ENCODE data around the gene LCE2D. TPM values are rescaled to one million over a fixed set of nuclear protein-coding genes. Genes with fewer than 3 reads are reported as not detected.
"Not testable (repeated sequence)": the region's sequence is repeated elsewhere in the genome, so short reads cannot be mapped to it uniquely, and the experiment has no call there.

The LCE2D gene
- total and polyA plus RNA-seq, 4 donors, result not detected

DNA sequence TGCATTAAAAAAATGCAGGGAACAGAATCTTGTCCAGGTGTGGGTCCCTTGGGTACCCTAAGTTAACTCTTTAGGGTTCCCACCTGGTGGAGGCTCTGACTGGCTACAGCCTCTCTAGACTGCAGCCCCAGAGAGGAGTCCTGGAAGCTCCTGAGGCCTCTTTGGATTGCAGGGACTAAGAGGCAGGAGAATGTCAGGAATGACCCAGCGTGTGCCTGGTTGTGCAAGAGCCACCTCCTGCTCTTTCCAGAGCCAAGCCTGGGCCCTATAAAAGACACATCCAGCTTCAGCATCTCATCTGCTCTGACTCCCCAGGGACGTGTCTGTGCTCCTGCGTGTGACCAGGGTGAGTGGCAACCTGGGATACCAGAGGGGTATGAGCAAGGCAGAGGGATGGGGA, 11.8 kb downstream of the LCE2D start, which contains the start of gene LCE2C:
LCE2C (plus strand) TSS at position 297 of the 400 bp plus-strand sequence. CDS start 737 bp downstream, outside the sequence.
- ATAC-seq (ENCODE audit: low FRiP score); intact Hi-C loops (cut with DNase I): not testable (repeated sequence)

DNA sequence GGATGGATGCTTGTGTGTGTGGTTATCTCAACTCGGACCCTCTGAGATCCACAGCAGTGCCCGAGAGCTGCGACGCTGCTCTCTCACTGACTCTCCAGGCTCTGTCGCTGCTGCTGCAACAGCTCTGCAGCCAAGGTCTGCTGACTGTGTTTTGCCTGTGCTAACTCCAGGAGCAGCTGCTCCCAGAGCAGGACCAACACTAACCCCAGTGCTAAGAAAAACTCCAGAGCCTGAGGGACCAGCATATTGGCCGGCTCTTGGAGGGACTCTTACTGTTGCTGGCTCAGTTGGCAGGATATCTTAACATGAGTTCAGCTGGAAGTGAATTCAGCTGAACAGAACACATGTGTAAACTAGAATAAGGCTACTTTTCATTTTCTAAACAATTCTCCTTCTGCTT, 16.3 kb downstream of the LCE2D start:
- Histone ChIP-seq H3K27me3 (ENCODE audit: control insufficient read depth in 1 of 2, insufficient read depth in 2 of 2, low read length in 1 of 2) (no peaks in the 10 kb centered on the region), H3K9me3 (ENCODE audit: control insufficient read depth, low read length) (peaks cover 6% of the 10 kb centered on the region), H3K4me1 (ENCODE audit: control insufficient read depth in 1 of 2, insufficient read depth in 2 of 2, low read length in 2 of 2) (no peaks in the 10 kb centered on the region), H3K27ac (ENCODE audit: low read depth in 1 of 2, low read length in 2 of 2) (no peak overlapping the region), H3K4me3 (ENCODE audit: low read length in 2 of 2) (no peak overlapping the region), H3K36me3 (ENCODE audit: control insufficient read depth in 1 of 2, insufficient read depth in 2 of 2, low read length in 1 of 2) (no peaks in the 10 kb centered on the region)
- intact Hi-C loops (cut with DNase I), result no loop called here
- DNase-seq (no peak), ATAC-seq (ENCODE audit: low FRiP score) (no peak)
- WGBS, 2 donors, result 64 to 71% methylated on average over 6 of the region's 6 CpGs

More for the DNA sequence above, 11.8 kb downstream of the LCE2D start, which contains the start of gene LCE2C:
- WGBS, 2 donors, result 56 to 65% methylated on average over 2 to 3 of the region's 3 CpGs
- not testable (repeated sequence) for H3K27me3 ChIP-seq (ENCODE audit: control insufficient read depth in 1 of 2, insufficient read depth in 2 of 2, low read length in 1 of 2); H3K4me1 ChIP-seq (ENCODE audit: control insufficient read depth in 1 of 2, insufficient read depth in 2 of 2, low read length in 2 of 2); H3K27ac ChIP-seq (ENCODE audit: low read depth in 1 of 2, low read length in 2 of 2); DNase-seq; H3K36me3 ChIP-seq (ENCODE audit: control insufficient read depth in 1 of 2, insufficient read depth in 2 of 2, low read length in 1 of 2); H3K4me3 ChIP-seq (ENCODE audit: low read length in 2 of 2); H3K9me3 ChIP-seq (ENCODE audit: control insufficient read depth, low read length)

DNA sequence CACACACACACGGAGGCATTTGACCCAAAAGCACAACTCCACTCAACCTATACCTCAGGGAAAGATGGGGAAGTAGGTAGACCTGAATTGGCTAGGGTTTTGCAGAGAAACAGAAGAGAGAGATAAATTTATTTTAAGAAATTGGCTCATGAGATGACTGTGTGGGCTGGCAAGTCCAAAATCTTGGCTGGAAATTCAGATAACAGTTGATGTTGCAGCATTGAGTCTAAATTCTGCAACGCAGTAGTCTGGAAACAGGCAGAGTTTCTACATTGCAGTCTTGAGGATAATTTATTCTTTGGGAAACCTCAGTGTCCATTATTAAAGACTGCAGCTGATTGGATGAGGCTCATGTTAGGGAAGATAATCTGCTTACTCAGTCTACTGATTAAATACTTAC, 18.4 kb downstream of the LCE2D start:
- Histone ChIP-seq H3K27me3 (ENCODE audit: control insufficient read depth in 1 of 2, insufficient read depth in 2 of 2, low read length in 1 of 2) (no peaks in the 10 kb centered on the region), H3K36me3 (ENCODE audit: control insufficient read depth in 1 of 2, insufficient read depth in 2 of 2, low read length in 1 of 2) (no peaks in the 10 kb centered on the region), H3K9me3 (ENCODE audit: control insufficient read depth, low read length) (peaks cover 6% of the 10 kb centered on the region), H3K4me1 (ENCODE audit: control insufficient read depth in 1 of 2, insufficient read depth in 2 of 2, low read length in 2 of 2) (no peaks in the 10 kb centered on the region), H3K4me3 (ENCODE audit: low read length in 2 of 2) (no peak overlapping the region), H3K27ac (ENCODE audit: low read depth in 1 of 2, low read length in 2 of 2) (no peak overlapping the region)
- no peak for ATAC-seq (ENCODE audit: low FRiP score)
- 49 to 50% methylated on average over 2 of the region's 2 CpGs for WGBS, 2 donors
- DNase-seq, result no peak
- intact Hi-C loops (cut with DNase I), result no loop called here

- intact Hi-C loops (cut with DNase I), result no loop called here
- no peak overlapping the region for H3K4me3 ChIP-seq (ENCODE audit: low read length in 2 of 2)
- no peaks in the 10 kb centered on the region for H3K27me3 ChIP-seq (ENCODE audit: control insufficient read depth in 1 of 2, insufficient read depth in 2 of 2, low read length in 1 of 2)
- H3K9me3 ChIP-seq (ENCODE audit: control insufficient read depth, low read length), result peaks cover 3% of the 10 kb centered on the region
- no peak for ATAC-seq (ENCODE audit: low FRiP score)
- H3K4me1 ChIP-seq (ENCODE audit: control insufficient read depth in 1 of 2, insufficient read depth in 2 of 2, low read length in 2 of 2), result no peaks in the 10 kb centered on the region
- H3K27ac ChIP-seq (ENCODE audit: low read depth in 1 of 2, low read length in 2 of 2), result no peak overlapping the region
- no peaks in the 10 kb centered on the region for H3K36me3 ChIP-seq (ENCODE audit: control insufficient read depth in 1 of 2, insufficient read depth in 2 of 2, low read length in 1 of 2)
- DNase-seq, result no peak
Measured at GRCh38 chr1:152683846-152684245, 20.7 kb downstream of the LCE2D start.

DNA sequence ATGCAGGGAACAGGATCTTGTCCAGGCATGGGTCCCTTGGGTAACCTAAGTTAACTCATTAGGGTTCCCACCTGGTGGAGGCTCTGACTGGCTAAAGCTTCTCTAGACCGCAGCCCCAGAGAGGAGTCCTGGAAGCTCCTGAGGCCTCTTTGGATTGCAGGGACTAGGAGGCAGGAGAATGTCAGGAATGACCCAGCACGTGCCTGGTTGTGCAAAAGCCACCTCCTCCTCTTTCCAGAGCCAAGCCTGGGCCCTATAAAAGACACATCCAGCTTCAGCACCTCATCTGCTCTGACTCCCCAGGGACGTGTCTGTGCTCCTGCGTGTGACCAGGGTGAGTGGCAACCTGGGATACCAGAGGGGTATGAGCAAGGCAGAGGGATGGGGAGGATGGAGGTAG, 22.6 kb downstream of the LCE2D start, which contains the start of gene LCE2B:
LCE2B (plus strand) TSS at position 301 of the 400 bp plus-strand sequence. CDS start 721 bp downstream, outside the sequence.
- WGBS, 2 donors, result 64 to 68% methylated on average over 2 to 4 of the region's 4 CpGs
- H3K27me3 ChIP-seq (ENCODE audit: control insufficient read depth in 1 of 2, insufficient read depth in 2 of 2, low read length in 1 of 2); H3K36me3 ChIP-seq (ENCODE audit: control insufficient read depth in 1 of 2, insufficient read depth in 2 of 2, low read length in 1 of 2); ATAC-seq (ENCODE audit: low FRiP score); H3K27ac ChIP-seq (ENCODE audit: low read depth in 1 of 2, low read length in 2 of 2); H3K9me3 ChIP-seq (ENCODE audit: control insufficient read depth, low read length); H3K4me3 ChIP-seq (ENCODE audit: low read length in 2 of 2); DNase-seq; intact Hi-C loops (cut with DNase I); H3K4me1 ChIP-seq (ENCODE audit: control insufficient read depth in 1 of 2, insufficient read depth in 2 of 2, low read length in 2 of 2): not testable (repeated sequence)

- H3K4me3 ChIP-seq (ENCODE audit: low read length in 2 of 2), result no peak within 1 kb of the TSS
- DNase-seq (no peak), ATAC-seq (ENCODE audit: low FRiP score) (no peak)
- no peaks in the 10 kb centered on the region for H3K36me3 ChIP-seq (ENCODE audit: control insufficient read depth in 1 of 2, insufficient read depth in 2 of 2, low read length in 1 of 2)
- peaks cover 0 to 2% of the 10 kb centered on the region in 2 donors for H3K27me3 ChIP-seq (ENCODE audit: control insufficient read depth in 1 of 2, insufficient read depth in 2 of 2, low read length in 1 of 2)
- no peaks in the 10 kb centered on the region for H3K9me3 ChIP-seq (ENCODE audit: control insufficient read depth, low read length)
- intact Hi-C loops (cut with DNase I), result no loop called here
- WGBS, 2 donors, result 39 to 51% methylated on average over 4 of the region's 4 CpGs
- no peaks in the 10 kb centered on the region for H3K4me1 ChIP-seq (ENCODE audit: control insufficient read depth in 1 of 2, insufficient read depth in 2 of 2, low read length in 2 of 2)
- H3K27ac ChIP-seq (ENCODE audit: low read depth in 1 of 2, low read length in 2 of 2), result no peak within 1 kb of the TSS
Measured at GRCh38 chr1:152697701-152698600, 34.8 kb downstream of the LCE2D start, which contains the start of gene LCE2A. Gene LCE2A (plus strand): TSS chr1:152698345. CDS start chr1:152698902, 557 bp downstream.

- Histone ChIP-seq H3K27ac (ENCODE audit: low read depth in 1 of 2, low read length in 2 of 2) (no peak overlapping the region), H3K4me1 (ENCODE audit: control insufficient read depth in 1 of 2, insufficient read depth in 2 of 2, low read length in 2 of 2) (no peaks in the 10 kb centered on the region)
- WGBS, 2 donors, result 58 to 67% methylated on average over 4 of the region's 4 CpGs
Measured at GRCh38 chr1:152699746-152700145, 36.6 kb downstream of the LCE2D start.

GRCh38 chr1:152707860-152708259, 44.7 kb downstream of the LCE2D start, which contains the start of gene LCE4A:
Gene LCE4A (plus strand): TSS chr1:152708160. CDS start chr1:152709076, 916 bp downstream.
- no peak within 1 kb of the TSS for H3K4me3 ChIP-seq (ENCODE audit: low read length in 2 of 2)
- ATAC-seq (ENCODE audit: low FRiP score), result no peak

More at GRCh38 chr1:152699746-152700145, 36.6 kb downstream of the LCE2D start:
- Histone ChIP-seq H3K4me3 (ENCODE audit: low read length in 2 of 2) (no peak overlapping the region), H3K9me3 (ENCODE audit: control insufficient read depth, low read length) (no peaks in the 10 kb centered on the region), H3K36me3 (ENCODE audit: control insufficient read depth in 1 of 2, insufficient read depth in 2 of 2, low read length in 1 of 2) (no peaks in the 10 kb centered on the region), H3K27me3 (ENCODE audit: control insufficient read depth in 1 of 2, insufficient read depth in 2 of 2, low read length in 1 of 2) (peaks cover 0 to 2% of the 10 kb centered on the region in 2 donors)
- ATAC-seq (ENCODE audit: low FRiP score) (no peak), DNase-seq (no peak)
- intact Hi-C loops (cut with DNase I), result no loop called here

More at GRCh38 chr1:152707860-152708259, 44.7 kb downstream of the LCE2D start, which contains the start of gene LCE4A:
- DNase-seq, result no peak
- Histone ChIP-seq H3K9me3 (ENCODE audit: control insufficient read depth, low read length) (no peaks in the 10 kb centered on the region), H3K27me3 (ENCODE audit: control insufficient read depth in 1 of 2, insufficient read depth in 2 of 2, low read length in 1 of 2) (no peaks in the 10 kb centered on the region), H3K4me1 (ENCODE audit: control insufficient read depth in 1 of 2, insufficient read depth in 2 of 2, low read length in 2 of 2) (no peaks in the 10 kb centered on the region), H3K36me3 (ENCODE audit: control insufficient read depth in 1 of 2, insufficient read depth in 2 of 2, low read length in 1 of 2) (no peaks in the 10 kb centered on the region), H3K27ac (ENCODE audit: low read depth in 1 of 2, low read length in 2 of 2) (no peak within 1 kb of the TSS)
- WGBS, 2 donors, result 69 to 71% methylated on average over 2 of the region's 2 CpGs
- intact Hi-C loops (cut with DNase I), result no loop called here

Measured in aorta (tissue), 5 donors.